Mesendoderm (in vitro differentiated cells): Measurements from ENCODE around the gene SPIN2A.
"Not testable (repeated sequence)": the region's sequence is repeated elsewhere in the genome, so short reads cannot be mapped to it uniquely, and the experiment has no call there.

Experiments used
- DNase-seq: peaks from one replicate; pipeline ENCODE4 v3.0.0; 2013
- H2AK5ac ChIP-seq: 2 replicates; pipeline ENCODE4 v1.6.1; 2013; ENCODE audit warnings: low read length, inconsistent platforms
- H2BK120ac ChIP-seq: 2 replicates; pipeline ENCODE4 v1.6.1; 2013; ENCODE audit warnings: low read depth, mild to moderate bottlenecking, low read length, moderate library complexity, mixed read lengths
- H2BK15ac ChIP-seq: replicated peaks from 2 replicates; pipeline ENCODE4 v1.6.1; 2013; ENCODE audit warnings: low read depth, mild to moderate bottlenecking, moderate library complexity
- H2BK5ac ChIP-seq: 2 replicates; pipeline ENCODE4 v1.6.1; 2013; ENCODE audit warnings: low read length, inconsistent platforms
- H3K18ac ChIP-seq: 2 replicates; pipeline ENCODE4 v1.6.1; 2013; ENCODE audit warnings: mild to moderate bottlenecking, low read length, mixed read lengths
- H3K23ac ChIP-seq: one replicate; pipeline ENCODE4 v1.6.1; 2013; ENCODE audit warnings: low read length
- H3K27ac ChIP-seq: 2 replicates; pipeline ENCODE4 v1.5.1; 2013; ENCODE audit warnings: low read depth, mild to moderate bottlenecking, inconsistent platforms, low read length, moderate library complexity
- H3K27me3 ChIP-seq: 2 replicates; pipeline ENCODE4 v1.6.1; 2013; ENCODE audit warnings: low read length, control low read depth, mild to moderate bottlenecking, inconsistent platforms; ENCODE audit not compliant: insufficient read depth, poor library complexity
- H3K36me3 ChIP-seq: 2 replicates; pipeline ENCODE4 v1.6.1; 2013; ENCODE audit warnings: low read length, inconsistent platforms; ENCODE audit not compliant: control insufficient read depth, insufficient read depth
- H3K4ac ChIP-seq: one replicate; pipeline ENCODE4 v1.6.1; 2013; ENCODE audit warnings: low read depth, mild to moderate bottlenecking, low read length, moderate library complexity
- H3K4me1 ChIP-seq: 2 replicates; pipeline ENCODE4 v1.6.1; 2013; ENCODE audit warnings: low read depth, low read length, inconsistent platforms; ENCODE audit not compliant: control insufficient read depth
- H3K4me2 ChIP-seq: 2 replicates; pipeline ENCODE4 v1.6.1; 2013; ENCODE audit warnings: low read length
- H3K4me3 ChIP-seq: 2 replicates; pipeline ENCODE4 v1.5.1; 2013; ENCODE audit warnings: mild to moderate bottlenecking, low read length
- H3K56ac ChIP-seq: one replicate; pipeline ENCODE4 v1.6.1; 2013; ENCODE audit warnings: low read length
- H3K79me1 ChIP-seq: 2 replicates; pipeline ENCODE4 v1.6.1; 2013; ENCODE audit warnings: low read length, inconsistent platforms
- H3K79me2 ChIP-seq: 2 replicates; pipeline ENCODE4 v1.6.1; 2013; ENCODE audit warnings: mild to moderate bottlenecking, low read length; ENCODE audit not compliant: control insufficient read depth, insufficient read depth
- H3K9ac ChIP-seq: 2 replicates; pipeline ENCODE4 v1.6.1; 2013; ENCODE audit warnings: low read length, inconsistent platforms
- H4K5ac ChIP-seq: one replicate; pipeline ENCODE4 v1.6.1; 2013; ENCODE audit warnings: low read length
- H4K8ac ChIP-seq: one replicate; pipeline ENCODE4 v1.6.1; 2013; ENCODE audit warnings: low read depth, mild to moderate bottlenecking, control low read depth, low read length, moderate library complexity
- WGBS: extraction: QIAGEN DNeasy Blood & Tissue Kit; methylation state at CpG from one replicate; pipeline ENCODE4 v1.1.7; 2013; ENCODE audit warnings: low lambda C conversion rate, missing lambda C conversion rate; ENCODE audit not compliant: insufficient coverage; ENCODE audit errors: extremely low coverage; 5-methylcytosine and 5-hydroxymethylcytosine counted together

The SPIN2A gene

DNA sequence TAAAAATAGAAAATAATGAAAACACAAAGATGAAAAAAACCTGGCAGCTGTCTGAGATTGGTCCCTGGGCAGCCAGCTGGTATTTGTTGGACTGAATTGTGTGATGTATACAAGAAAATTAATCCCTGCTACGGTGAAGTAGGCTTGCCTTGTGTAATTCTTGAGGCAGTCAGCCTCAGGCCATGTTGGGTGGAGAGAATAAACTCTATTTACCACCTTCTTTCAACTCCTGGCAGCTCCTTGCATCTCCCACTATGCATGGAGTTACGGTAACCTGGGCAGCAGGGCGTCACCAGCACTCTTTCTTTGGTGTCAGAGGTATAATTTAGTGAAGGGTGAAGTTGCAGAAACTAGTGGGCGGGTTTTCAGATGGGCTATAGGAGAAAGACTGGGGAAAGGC lies 3.5 kb downstream of the SPIN2A start:
- Histone ChIP-seq H2AK5ac (no peak overlapping the region), H3K79me1 (no peaks in the 10 kb centered on the region), H3K4me2 (no peak overlapping the region), H2BK5ac (no peak overlapping the region), H3K9ac (no peak overlapping the region), H2BK15ac (no peak overlapping the region), H3K56ac (no peak overlapping the region), H4K5ac (no peak overlapping the region), H3K27ac (no peak overlapping the region), H3K79me2 (no peaks in the 10 kb centered on the region), H4K8ac (no peak overlapping the region), H3K18ac (no peak overlapping the region), H3K4me3 (no peak overlapping the region), H3K36me3 (no peaks in the 10 kb centered on the region), H3K23ac (no peak overlapping the region), H3K4ac (no peak overlapping the region), H3K4me1 (no peaks in the 10 kb centered on the region), H2BK120ac (no peak overlapping the region), H3K27me3 (no peaks in the 10 kb centered on the region)
- DNase-seq, result no peak
- no CpG with 5 or more reads among the region's 4 CpGs for WGBS

DNA sequence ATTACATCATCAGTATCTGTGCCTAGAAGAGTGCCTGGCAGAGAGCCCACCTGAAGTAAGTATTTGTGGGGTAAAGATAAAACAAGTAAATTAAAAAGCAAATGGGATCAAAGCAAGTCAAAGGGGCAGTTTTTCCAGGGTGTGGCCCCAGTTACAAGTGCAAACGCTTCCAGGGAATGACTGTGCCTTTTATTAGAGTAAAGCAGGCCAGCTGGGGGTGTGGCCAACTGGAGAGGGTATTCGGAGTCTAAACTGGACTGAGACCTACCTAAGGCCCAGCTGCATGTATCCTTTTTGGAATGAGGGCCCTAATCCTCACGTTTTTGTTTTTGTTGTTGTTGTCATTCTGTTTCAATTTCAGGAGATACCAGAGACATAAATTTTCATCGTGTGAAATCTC lies 3.9 kb downstream of the SPIN2A start:
- DNase-seq, result not testable (repeated sequence)

DNA sequence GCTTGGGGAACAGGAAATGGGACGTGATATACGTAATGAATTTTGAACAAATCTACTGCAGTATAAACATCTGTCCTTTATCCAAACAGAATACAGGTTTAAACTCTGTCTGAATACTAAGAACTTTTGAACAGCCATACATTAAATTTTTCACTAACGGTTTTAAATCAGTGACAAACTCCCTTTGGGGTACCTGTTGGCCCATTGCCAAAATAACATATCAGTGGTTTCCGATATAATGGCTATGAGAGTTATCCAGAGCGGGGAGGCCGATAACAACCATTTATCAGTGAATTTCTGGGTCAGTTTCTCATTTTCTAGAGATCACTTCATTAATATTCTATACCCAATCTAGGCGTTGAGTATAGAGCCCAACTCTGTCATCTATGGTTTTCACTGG lies 5.2 kb downstream of the SPIN2A start:
- Histone ChIP-seq H3K4me3 (no peak overlapping the region), H3K36me3 (no peaks in the 10 kb centered on the region), H3K4ac (no peak overlapping the region), H2BK120ac (no peak overlapping the region), H3K4me1 (no peaks in the 10 kb centered on the region), H3K4me2 (no peak overlapping the region), H4K5ac (no peak overlapping the region), H2AK5ac (no peak overlapping the region), H3K18ac (no peak overlapping the region), H3K27me3 (no peaks in the 10 kb centered on the region), H3K79me1 (no peaks in the 10 kb centered on the region), H3K79me2 (no peaks in the 10 kb centered on the region), H3K23ac (no peak overlapping the region), H4K8ac (no peak overlapping the region), H3K27ac (no peak overlapping the region), H3K56ac (no peak overlapping the region), H3K9ac (no peak overlapping the region), H2BK5ac (no peak overlapping the region), H2BK15ac (no peak overlapping the region)
- DNase-seq, result no peak
- no CpG with 5 or more reads among the region's 7 CpGs for WGBS

More for the DNA sequence above, 3.9 kb downstream of the SPIN2A start:
- H3K4me2 ChIP-seq, H3K79me2 ChIP-seq, H3K79me1 ChIP-seq, H3K18ac ChIP-seq, H2BK5ac ChIP-seq, H3K4ac ChIP-seq, H3K4me1 ChIP-seq, H3K9ac ChIP-seq, H2BK15ac ChIP-seq, H4K8ac ChIP-seq, H3K27me3 ChIP-seq, H3K23ac ChIP-seq, H4K5ac ChIP-seq, H3K27ac ChIP-seq, H3K4me3 ChIP-seq, H2AK5ac ChIP-seq, H2BK120ac ChIP-seq, H3K56ac ChIP-seq, H3K36me3 ChIP-seq: not testable (repeated sequence)
- WGBS, result no CpG with 5 or more reads among the region's 4 CpGs

DNA sequence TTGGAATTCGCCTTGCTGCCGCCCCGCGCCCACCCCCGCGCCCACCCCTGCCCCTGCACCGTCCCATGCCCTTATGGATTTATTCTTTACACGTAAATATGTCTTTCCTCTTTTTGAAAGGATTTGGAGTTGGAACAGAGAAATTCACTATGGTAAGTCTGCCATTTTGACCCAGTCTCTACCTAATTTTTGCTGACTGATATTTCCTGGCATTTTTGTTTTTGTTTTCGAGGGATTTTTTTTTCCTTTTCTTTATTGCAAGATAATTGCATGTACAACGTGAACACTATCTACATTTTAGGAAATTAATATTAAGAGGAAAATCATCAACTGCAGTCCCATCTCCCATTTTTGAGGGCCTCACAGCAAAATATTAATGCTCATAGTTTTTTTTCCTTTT lies 15.4 kb downstream of the SPIN2A start:
- no peak overlapping the region for H2AK5ac ChIP-seq
- no peak overlapping the region for H3K18ac ChIP-seq
- H3K36me3 ChIP-seq, result no peaks in the 10 kb centered on the region
- H3K79me2 ChIP-seq, result no peaks in the 10 kb centered on the region
- DNase-seq, result no peak
- H2BK120ac ChIP-seq, result no peak overlapping the region
- WGBS, result no CpG with 5 or more reads among the region's 10 CpGs
- H4K5ac ChIP-seq, result no peak overlapping the region
- no peak overlapping the region for H3K9ac ChIP-seq
- no peak overlapping the region for H3K27ac ChIP-seq
- no peak overlapping the region for H3K23ac ChIP-seq
- no peak overlapping the region for H2BK15ac ChIP-seq
- H2BK5ac ChIP-seq, result no peak overlapping the region
- no peak overlapping the region for H4K8ac ChIP-seq
- no peak overlapping the region for H3K4me2 ChIP-seq
- H3K4ac ChIP-seq, result peak overlapping the region; percentile 55
- no peaks in the 10 kb centered on the region for H3K79me1 ChIP-seq
- H3K4me3 ChIP-seq, result no peak overlapping the region
- no peak overlapping the region for H3K56ac ChIP-seq
- no peaks in the 10 kb centered on the region for H3K4me1 ChIP-seq
- no peaks in the 10 kb centered on the region for H3K27me3 ChIP-seq

DNA sequence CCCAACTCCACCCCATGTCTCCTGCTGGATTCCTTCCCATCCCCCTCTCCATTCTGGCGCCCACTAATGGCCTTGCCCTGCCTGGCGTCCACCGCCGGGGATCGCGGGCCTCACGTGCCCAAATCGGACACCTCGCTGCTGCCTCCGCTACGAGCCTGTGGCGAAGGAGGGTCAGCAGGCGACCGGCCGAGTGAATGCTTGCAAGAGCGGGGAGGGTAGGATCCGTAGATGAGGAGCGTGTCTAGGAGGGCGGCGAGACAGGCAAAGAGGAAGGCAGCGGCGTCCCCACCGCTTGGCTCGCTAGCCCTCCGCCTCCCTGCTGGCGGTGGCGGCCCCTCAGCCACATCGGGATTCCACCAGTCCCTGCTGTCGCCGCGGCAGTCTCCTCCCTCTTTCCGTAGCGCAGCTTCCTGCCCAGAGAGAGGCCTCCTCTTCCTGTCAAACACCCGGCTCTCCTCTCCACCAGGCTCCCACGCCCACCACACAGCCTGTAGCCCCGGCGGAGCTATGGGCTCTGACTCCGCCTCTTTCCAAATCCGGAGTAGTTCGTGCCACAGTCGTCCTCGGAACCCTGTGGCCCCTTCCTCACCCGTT lies 15.9 kb downstream of the SPIN2A start, which contains the start of gene SPIN2B:
TSS of gene SPIN2B (minus strand) at position 387 of the 594 bp plus-strand sequence.
- Histone ChIP-seq H3K56ac (peak within 1 kb of the TSS; percentile 88), H3K4me3 (peak within 1 kb of the TSS; percentile 60), H3K4me2 (peak within 1 kb of the TSS; percentile 20), H3K4ac (peak within 1 kb of the TSS; percentile 55), H3K4me1 (no peaks in the 10 kb centered on the region), H3K23ac (no peak within 1 kb of the TSS), H2AK5ac (no peak within 1 kb of the TSS), H3K27me3 (no peaks in the 10 kb centered on the region), H3K18ac (peak within 1 kb of the TSS; percentile 68), H4K8ac (no peak within 1 kb of the TSS), H3K79me1 (no peaks in the 10 kb centered on the region), H3K79me2 (no peaks in the 10 kb centered on the region), H2BK15ac (no peak within 1 kb of the TSS), H4K5ac (no peak within 1 kb of the TSS), H3K36me3 (no peaks in the 10 kb centered on the region), H2BK5ac (peak within 1 kb of the TSS; percentile 43), H3K27ac (peak within 1 kb of the TSS; percentile 73), H2BK120ac (no peak within 1 kb of the TSS), H3K9ac (peak within 1 kb of the TSS; percentile 89)
- WGBS, result no CpG with 5 or more reads among the region's 43 CpGs
- peak; percentile 97 for DNase-seq

DNA sequence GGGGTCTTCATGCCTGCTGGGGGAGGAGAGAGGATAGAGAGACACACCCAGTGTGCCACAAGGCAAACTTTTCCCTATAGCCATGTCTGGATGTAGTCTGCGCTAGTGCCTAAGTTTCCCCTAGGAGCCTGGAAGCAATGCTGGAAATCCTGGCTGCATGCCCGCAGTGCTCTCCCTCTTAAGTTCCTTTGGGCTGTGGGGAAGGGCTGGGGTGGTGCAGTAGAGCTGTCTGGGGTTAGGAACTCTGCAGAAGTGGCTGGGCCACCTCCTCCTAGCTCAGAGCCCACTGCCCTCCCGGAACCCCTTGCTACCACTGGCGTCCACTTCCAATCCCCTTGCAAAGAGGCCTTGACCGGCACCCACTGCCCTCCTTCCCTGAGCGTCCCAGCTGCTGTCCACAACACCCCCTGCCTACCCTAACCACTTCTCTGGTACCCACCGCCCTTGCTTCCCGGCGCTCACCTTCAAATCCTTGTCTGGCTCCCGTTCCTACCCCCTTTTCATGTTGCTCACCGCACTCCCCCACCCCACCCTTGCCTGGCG lies 16.5 kb downstream of the SPIN2A start:
- H3K27me3 ChIP-seq, H2BK15ac ChIP-seq, H3K23ac ChIP-seq, H3K79me2 ChIP-seq, H3K79me1 ChIP-seq, H4K8ac ChIP-seq, H3K36me3 ChIP-seq, H2BK5ac ChIP-seq, H2BK120ac ChIP-seq, H4K5ac ChIP-seq, H3K4me1 ChIP-seq, H2AK5ac ChIP-seq: not testable (repeated sequence)
- Histone ChIP-seq H3K56ac (peak overlapping the region; percentile 88), H3K9ac (peak overlapping the region; percentile 89), H3K18ac (peak overlapping the region; percentile 56), H3K4me2 (peak overlapping the region; percentile 20), H3K4ac (peak overlapping the region; percentile 52), H3K27ac (peak overlapping the region; percentile 73), H3K4me3 (peak overlapping the region; percentile 53)
- no CpG with 5 or more reads among the region's 12 CpGs for WGBS
- peak; percentile 8 for DNase-seq
